Testis (tissue), 2 donors: ENCODE measurements around the gene PPA2.

Experiments
- POLR2A ChIP-seq: fragments of 450-650 bp; IDR thresholded peaks from one replicate; pipeline ENCODE4 v1.6.1; 2017; ENCODE audit warnings: antibody characterized with exemption, mild to moderate bottlenecking, moderate library complexity
- TF ChIP-seq, protein P1 (sequence below), 3 experiments: fragments of 450-650 bp in 2 of 3; fragments of 200-600 bp in 1 of 3; sonication (generic) in 1 of 3; IDR thresholded peaks; one replicate each; pipeline ENCODE4 v1.5.1; 2016 to 2019; ENCODE audit warnings: antibody characterized with exemption in 3 of 3, mild to moderate bottlenecking in 2 of 3, moderate library complexity in 1 of 3

DNA sequence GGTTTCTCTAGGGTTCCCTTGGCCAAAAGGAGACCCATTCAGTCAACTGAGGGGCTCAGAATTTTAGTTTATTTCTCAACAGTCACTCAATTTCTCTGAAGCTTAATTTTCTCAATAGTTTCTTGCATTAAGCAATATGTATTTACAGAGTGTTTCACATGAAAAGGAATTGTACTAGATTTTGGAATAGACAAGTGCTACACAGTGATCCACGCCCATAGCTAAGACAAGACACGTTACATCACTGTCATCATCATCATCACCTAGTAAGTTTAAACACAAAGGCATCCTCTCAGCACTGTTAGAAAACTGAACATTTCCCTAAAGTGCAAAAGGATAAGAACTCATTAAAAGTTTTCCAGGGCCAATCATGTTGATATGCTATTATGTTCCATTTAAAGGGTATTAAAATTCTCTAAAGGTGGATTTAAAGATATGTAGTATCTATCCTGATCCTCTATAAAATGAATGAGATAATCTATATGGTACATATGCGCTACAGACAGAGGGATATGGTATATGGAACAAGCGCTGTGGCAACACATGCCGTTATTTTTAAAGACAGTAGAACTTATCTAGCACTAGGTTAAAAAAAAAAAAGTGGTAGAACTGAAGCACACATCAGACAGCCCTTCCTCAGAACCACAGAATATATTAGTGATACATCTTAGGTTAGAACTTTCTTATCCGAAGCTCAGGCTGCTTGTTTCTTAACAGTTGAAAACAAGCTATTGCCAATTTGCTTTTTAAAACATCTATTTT, 12.1 kb downstream of the PPA2 start:
- TF ChIP-seq, protein P1, sequence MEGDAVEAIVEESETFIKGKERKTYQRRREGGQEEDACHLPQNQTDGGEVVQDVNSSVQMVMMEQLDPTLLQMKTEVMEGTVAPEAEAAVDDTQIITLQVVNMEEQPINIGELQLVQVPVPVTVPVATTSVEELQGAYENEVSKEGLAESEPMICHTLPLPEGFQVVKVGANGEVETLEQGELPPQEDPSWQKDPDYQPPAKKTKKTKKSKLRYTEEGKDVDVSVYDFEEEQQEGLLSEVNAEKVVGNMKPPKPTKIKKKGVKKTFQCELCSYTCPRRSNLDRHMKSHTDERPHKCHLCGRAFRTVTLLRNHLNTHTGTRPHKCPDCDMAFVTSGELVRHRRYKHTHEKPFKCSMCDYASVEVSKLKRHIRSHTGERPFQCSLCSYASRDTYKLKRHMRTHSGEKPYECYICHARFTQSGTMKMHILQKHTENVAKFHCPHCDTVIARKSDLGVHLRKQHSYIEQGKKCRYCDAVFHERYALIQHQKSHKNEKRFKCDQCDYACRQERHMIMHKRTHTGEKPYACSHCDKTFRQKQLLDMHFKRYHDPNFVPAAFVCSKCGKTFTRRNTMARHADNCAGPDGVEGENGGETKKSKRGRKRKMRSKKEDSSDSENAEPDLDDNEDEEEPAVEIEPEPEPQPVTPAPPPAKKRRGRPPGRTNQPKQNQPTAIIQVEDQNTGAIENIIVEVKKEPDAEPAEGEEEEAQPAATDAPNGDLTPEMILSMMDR (IDR thresholded peaks at IDR 0.05), result no peak
- TF ChIP-seq POLR2A, result no peak
